HEK293 (cell line): ENCODE measurements around the gene GLRA2.

Experiments used
- CTCF ChIA-PET: fragments of 350-600 bp; formaldehyde crosslinking; extraction: SDS; loops from one replicate; lab custom pipeline; 2021; ENCODE audit warnings: antibody characterized with exemption; lab: Yijun Ruan, JAX
- POLR2A ChIA-PET: fragments of 300-600 bp; formaldehyde crosslinking; extraction: SDS; loops from one replicate; lab custom pipeline; 2020; ENCODE audit warnings: antibody characterized with exemption, inconsistent platforms; lab: Yijun Ruan, JAX
- H3K27ac ChIP-seq: fragments of 200-500 bp; sonication (Bioruptor generic); 2 replicates; pipeline ENCODE4 v1.5.1; 2014; ENCODE audit warnings: low read depth, low read length, control low read depth, inconsistent platforms; ENCODE audit errors: extremely low read depth
- H3K36me3 ChIP-seq, 2 experiments: fragments of 200-500 bp in 1 of 2; sonication (Bioruptor generic) in 1 of 2; 1 replicate in 1 of 2; 2 replicates in 1 of 2; pipeline ENCODE4 v1.5.1; 2014 to 2017; ENCODE audit warnings: inconsistent platforms in 2 of 2, low read length in 2 of 2; ENCODE audit not compliant: control insufficient read depth in 2 of 2, insufficient read depth in 1 of 2
- H3K4me1 ChIP-seq: fragments of 200-500 bp; sonication (Bioruptor generic); 2 replicates; pipeline ENCODE4 v1.5.1; 2014; ENCODE audit warnings: mild to moderate bottlenecking, low read length, inconsistent platforms; ENCODE audit not compliant: control insufficient read depth, insufficient read depth
- H3K4me3 ChIP-seq: 2 replicates; pipeline ENCODE4 v1.5.1; 2011; ENCODE audit warnings: low read depth, mild to moderate bottlenecking, control low read depth, low read length, moderate library complexity
- H3K9me3 ChIP-seq: fragments of 200-500 bp; sonication (Bioruptor generic); 2 replicates; pipeline ENCODE4 v1.5.1; 2014; ENCODE audit warnings: low read depth, low read length, inconsistent platforms; ENCODE audit not compliant: control insufficient read depth, insufficient read depth
- BCL11A ChIP-seq: fragments of 450-650 bp; formaldehyde crosslinking; IDR thresholded peaks from 2 replicates; pipeline ENCODE4 v1.5.1; 2016; ENCODE audit warnings: low read depth, missing biosample characterization, missing genetic modification characterization
- GLI4 ChIP-seq: fragments of 450-650 bp; formaldehyde crosslinking; IDR thresholded peaks from 2 replicates; pipeline ENCODE4 v1.5.1; 2016; ENCODE audit warnings: missing biosample characterization, missing genetic modification characterization
- INSM2 ChIP-seq: fragments of 450-650 bp; formaldehyde crosslinking; IDR thresholded peaks from 2 replicates; pipeline ENCODE4 v1.5.1; 2016; ENCODE audit warnings: missing biosample characterization, missing genetic modification characterization
- KLF10 ChIP-seq: fragments of 450-650 bp; IDR thresholded peaks from 2 replicates; pipeline ENCODE4 v1.5.1; 2018; ENCODE audit warnings: missing biosample characterization, mild to moderate bottlenecking, missing genetic modification characterization
- KLF8 ChIP-seq: fragments of 450-650 bp; formaldehyde crosslinking; IDR thresholded peaks from 2 replicates; pipeline ENCODE4 v1.5.1; 2016; ENCODE audit warnings: missing biosample characterization, missing genetic modification characterization
- MYNN ChIP-seq: fragments of 450-650 bp; formaldehyde crosslinking; IDR thresholded peaks from 2 replicates; pipeline ENCODE4 v1.5.1; 2016; ENCODE audit warnings: missing biosample characterization, missing genetic modification characterization, borderline replicate concordance
- SALL2 ChIP-seq: fragments of 450-650 bp; formaldehyde crosslinking; IDR thresholded peaks from 2 replicates; pipeline ENCODE4 v1.5.0; 2017; ENCODE audit warnings: missing biosample characterization, mild to moderate bottlenecking, missing genetic modification characterization, borderline replicate concordance
- SETDB1 ChIP-seq: IDR thresholded peaks from one replicate; pipeline ENCODE4 v1.6.1; 2017; ENCODE audit warnings: mild to moderate bottlenecking, low read length, moderate library complexity, mixed read lengths; ENCODE audit not compliant: insufficient read length
- ZNF146 ChIP-seq: fragments of 450-650 bp; formaldehyde crosslinking; IDR thresholded peaks from 2 replicates; pipeline ENCODE4 v1.5.1; 2016; ENCODE audit warnings: missing biosample characterization, missing genetic modification characterization
- ZNF19 ChIP-seq: fragments of 450-650 bp; formaldehyde crosslinking; IDR thresholded peaks from 2 replicates; pipeline ENCODE4; 2016; ENCODE audit warnings: missing biosample characterization, missing genetic modification characterization, low read depth
- ZNF211 ChIP-seq: fragments of 450-650 bp; formaldehyde crosslinking; IDR thresholded peaks from 2 replicates; pipeline ENCODE4 v1.5.1; 2016; ENCODE audit warnings: low read depth, missing biosample characterization, missing genetic modification characterization
- ZNF23 ChIP-seq: fragments of 450-650 bp; formaldehyde crosslinking; IDR thresholded peaks from 2 replicates; pipeline ENCODE4 v1.5.1; 2016; ENCODE audit warnings: missing biosample characterization, missing genetic modification characterization, borderline replicate concordance
- ZNF26 ChIP-seq: fragments of 450-650 bp; formaldehyde crosslinking; IDR thresholded peaks from 2 replicates; pipeline ENCODE4 v1.5.1; 2016; ENCODE audit warnings: missing biosample characterization, missing genetic modification characterization
- ZNF335 ChIP-seq: fragments of 450-650 bp; formaldehyde crosslinking; conservative IDR thresholded peaks from 2 replicates; pipeline ENCODE4 v1.5.1; 2016; ENCODE audit warnings: missing biosample characterization, missing genetic modification characterization
- ZNF37A ChIP-seq: fragments of 450-650 bp; IDR thresholded peaks from 2 replicates; pipeline ENCODE4 v1.5.1; 2018; ENCODE audit warnings: missing biosample characterization, missing genetic modification characterization
- ZNF398 ChIP-seq: fragments of 450-650 bp; formaldehyde crosslinking; IDR thresholded peaks from 2 replicates; pipeline ENCODE4 v1.5.1; 2017; ENCODE audit warnings: missing biosample characterization, missing genetic modification characterization
- ZNF423 ChIP-seq: fragments of 450-650 bp; formaldehyde crosslinking; IDR thresholded peaks from 2 replicates; pipeline ENCODE4 v1.5.1; 2016; ENCODE audit warnings: missing biosample characterization, missing genetic modification characterization
- ZNF555 ChIP-seq: fragments of 450-650 bp; formaldehyde crosslinking; conservative IDR thresholded peaks from 2 replicates; pipeline ENCODE4 v1.5.1; 2017; ENCODE audit warnings: missing biosample characterization, mild to moderate bottlenecking, missing genetic modification characterization, inconsistent platforms
- ZNF585B ChIP-seq: fragments of 450-650 bp; formaldehyde crosslinking; IDR thresholded peaks from 2 replicates; pipeline ENCODE4 v1.5.1; 2016; ENCODE audit warnings: missing biosample characterization, missing genetic modification characterization
- ZNF639 ChIP-seq: fragments of 450-650 bp; formaldehyde crosslinking; IDR thresholded peaks from 2 replicates; pipeline ENCODE4 v1.5.1; 2016; ENCODE audit warnings: missing biosample characterization, missing genetic modification characterization
- ZNF664 ChIP-seq: fragments of 450-650 bp; formaldehyde crosslinking; IDR thresholded peaks from 2 replicates; pipeline ENCODE4 v1.5.1; 2016; ENCODE audit warnings: missing biosample characterization, missing genetic modification characterization
- ZNF792 ChIP-seq: fragments of 450-650 bp; formaldehyde crosslinking; IDR thresholded peaks from 2 replicates; pipeline ENCODE4 v1.5.1; 2016; ENCODE audit warnings: missing biosample characterization, missing genetic modification characterization

Gene GLRA2

GRCh38 chrX:14641681-14642655 lies 112.6 kb downstream of the GLRA2 start (continued):
- TF ChIP-seq ZNF23 (tag by site-specific recombination): no peak
- TF ChIP-seq BCL11A (tag by site-specific recombination): no peak
- TF ChIP-seq ZNF398 (tag by site-specific recombination): no peak

GRCh38 chrX:14660970-14661369 lies 131.6 kb downstream of the GLRA2 start:
- CTCF ChIA-PET: interaction anchor here (0.7 to 0.8 kb wide), 2 partner anchors 8 to 20 kb away, joined by 3 read pairs; no protein-coding TSS in a partner anchor
- TF ChIP-seq MYNN (tag by site-specific recombination): no peak
- TF ChIP-seq ZNF664: no peak
- no peak for TF ChIP-seq KLF10 (tag by site-specific recombination)
- TF ChIP-seq ZNF585B (tag by site-specific recombination): no peak
- TF ChIP-seq ZNF639 (tag by site-specific recombination): no peak
- no peak for TF ChIP-seq ZNF423 (tag by site-specific recombination)
- no peak for TF ChIP-seq ZNF792
- TF ChIP-seq GLI4 (tag by site-specific recombination): no peak
- TF ChIP-seq ZNF335 (tag by site-specific recombination): no peak
- no peak for TF ChIP-seq ZNF146
- TF ChIP-seq ZNF211 (tag by site-specific recombination): no peak
- no peak for TF ChIP-seq ZNF555 (tag by site-specific recombination)
- no peak for TF ChIP-seq ZNF19
- TF ChIP-seq ZNF26 (tag by site-specific recombination): no peak
- TF ChIP-seq SALL2 (tag by site-specific recombination): no peak
- no peak for TF ChIP-seq INSM2 (tag by site-specific recombination)
- no peak for TF ChIP-seq SETDB1
- no peak for TF ChIP-seq ZNF37A (tag by site-specific recombination)
- TF ChIP-seq KLF8 (tag by site-specific recombination): no peak
- Histone ChIP-seq H3K4me1 (no peaks in the 10 kb centered on the region), H3K27ac (no peak overlapping the region), H3K36me3 (no peaks in the 10 kb centered on the region), H3K4me3 (no peak overlapping the region), H3K9me3 (no peaks in the 10 kb centered on the region)
- POLR2A ChIA-PET: no interaction called here
